Measurements from ENCODE around the gene KIAA1549.

- TF ChIP-seq EZH2 (IDR thresholded peaks at IDR 0.05; ENCODE audit: borderline replicate concordance, insufficient read depth, low read depth, low read length, poor library complexity, severe bottlenecking) (no peak), CTCF (IDR thresholded peaks at IDR 0.05) (no peak)
Observed at GRCh38 chr7:138796038-138796615, 185.1 kb downstream of the KIAA1549 start.

Measured in B cell (primary cell).